ENCODE measurements around the gene SLAIN1. TPM values are rescaled to one million over a fixed set of nuclear protein-coding genes. Genes with fewer than 3 reads are reported as not detected.

SLAIN1 gene
- polyA plus RNA-seq, 3 donors: 17.8 to 22.5 (median 18.5) TPM

DNA sequence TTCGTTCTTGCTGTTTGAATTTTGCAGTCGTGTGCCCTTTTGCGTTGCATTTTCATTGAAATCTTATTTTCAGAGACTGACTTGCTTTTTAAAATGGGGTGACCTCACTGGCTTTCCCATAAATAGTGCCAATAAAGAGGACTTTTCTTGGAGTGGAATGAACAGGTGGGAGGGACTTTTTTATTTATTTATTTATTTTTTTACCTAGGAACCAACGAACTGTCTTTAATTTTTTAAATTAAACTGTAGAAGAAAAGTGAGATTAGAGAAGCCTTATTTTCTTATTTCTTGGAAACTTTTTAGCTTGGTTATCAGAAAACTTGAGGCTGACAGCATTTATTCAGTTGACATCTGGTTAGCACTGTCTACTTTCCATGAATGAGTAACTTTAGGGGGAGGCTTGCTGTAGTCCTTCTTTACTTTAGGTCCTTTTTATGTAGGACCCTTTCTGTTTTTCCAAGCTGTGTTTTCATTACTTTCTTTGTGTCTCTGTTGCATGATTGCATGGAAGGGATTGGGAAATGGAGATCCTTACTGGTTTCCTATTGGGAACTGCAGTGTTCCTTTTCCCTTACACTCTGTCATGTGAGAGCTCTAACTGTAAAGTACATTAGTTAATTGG is 1.7 kb downstream of the SLAIN1 start:
- no peak for DNase-seq (ENCODE audit: extremely low read depth in 1 of 11, low read depth in 9 of 11, low spot score in 4 of 11)

DNA sequence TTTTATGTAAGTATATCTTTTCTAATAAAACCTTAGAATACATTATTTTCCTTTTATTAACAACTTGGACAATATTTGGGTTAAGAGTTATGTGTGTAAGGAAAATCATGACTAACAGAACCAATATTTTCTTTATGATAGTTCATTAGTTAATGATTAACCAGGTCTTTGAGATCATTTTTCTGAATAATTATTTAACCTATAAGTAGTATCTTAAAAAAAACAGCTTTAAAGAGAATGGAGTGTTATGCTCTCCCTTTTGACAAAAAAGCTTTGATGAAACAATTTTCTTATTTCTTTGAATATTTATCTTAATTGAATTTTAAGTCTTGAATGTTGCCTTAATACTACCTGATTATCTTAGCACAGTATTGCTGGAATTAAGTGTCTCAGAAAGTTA is 3.8 kb downstream of the SLAIN1 start:
- no peak for DNase-seq (ENCODE audit: extremely low read depth in 1 of 11, low read depth in 9 of 11, low spot score in 4 of 11)

DNA sequence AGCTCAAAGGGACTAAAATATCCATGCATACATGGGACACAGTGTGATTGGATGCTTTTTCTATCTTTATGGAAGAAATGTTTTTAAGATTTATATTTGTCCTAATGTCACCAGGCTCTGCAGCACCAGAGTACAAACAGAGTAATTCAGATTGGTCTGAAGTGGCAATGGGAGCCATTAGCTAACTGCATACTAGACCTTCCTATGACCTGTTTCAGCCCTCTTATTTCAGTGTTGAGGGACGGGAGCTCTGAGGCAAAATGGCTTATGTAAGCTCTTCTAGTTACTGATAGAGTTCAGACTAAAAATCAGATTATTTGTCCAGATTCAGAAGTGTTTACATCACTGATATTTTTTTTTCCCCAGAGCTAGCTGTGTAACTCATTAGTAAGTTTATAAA is 4.9 kb downstream of the SLAIN1 start:
- no peak for DNase-seq (ENCODE audit: extremely low read depth in 1 of 11, low read depth in 9 of 11, low spot score in 4 of 11)

DNA sequence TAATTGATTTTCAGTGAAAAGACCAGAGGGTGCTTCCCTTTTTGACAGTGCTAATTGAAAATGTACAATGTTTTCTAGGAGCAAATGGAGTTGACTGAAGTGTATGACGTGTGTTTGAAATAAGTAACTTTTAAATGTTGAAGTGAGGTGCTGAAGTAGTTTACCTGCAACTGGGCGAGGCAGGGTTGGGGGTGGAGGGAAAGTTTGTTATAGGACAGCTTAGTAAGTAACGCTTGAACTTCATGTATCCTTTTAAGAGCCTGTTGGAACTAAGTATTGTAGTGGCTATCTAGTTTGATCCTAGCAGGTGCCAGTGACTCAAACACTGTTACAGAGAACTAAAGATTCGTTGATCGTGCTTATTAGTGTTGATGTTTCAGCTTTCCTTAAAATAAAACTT is 5.9 kb downstream of the SLAIN1 start:
- no peak for DNase-seq (ENCODE audit: extremely low read depth in 1 of 11, low read depth in 9 of 11, low spot score in 4 of 11)

DNA sequence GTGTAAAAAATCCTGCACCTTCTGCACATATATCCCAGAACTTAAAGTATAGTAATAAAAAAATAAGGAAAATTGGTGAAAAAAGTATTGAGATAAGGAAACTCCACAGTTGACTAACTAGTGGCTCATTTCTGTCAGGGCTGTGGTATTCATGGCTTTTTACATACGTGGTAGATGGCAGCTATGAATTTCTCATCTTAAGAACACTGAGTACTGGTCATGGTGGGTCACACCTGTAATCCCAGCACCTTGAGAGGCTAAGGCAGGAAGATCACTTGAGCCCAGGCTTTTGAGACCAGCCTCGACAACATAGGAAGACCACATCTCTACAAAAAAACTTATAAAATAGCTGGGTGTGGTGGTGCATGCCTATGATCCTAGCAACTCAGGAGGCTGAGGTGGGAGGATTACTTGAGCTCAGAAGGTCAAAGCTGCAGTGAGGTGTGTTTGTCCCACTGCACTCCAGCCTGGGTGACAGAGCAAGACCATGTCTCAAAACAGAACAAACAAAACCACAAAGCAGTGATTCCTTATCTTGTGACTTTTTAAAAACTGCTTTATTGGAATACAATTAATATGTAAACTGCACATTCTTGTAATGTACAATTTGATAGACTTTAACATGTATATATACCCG is 16.8 kb downstream of the SLAIN1 start:
- no peak for DNase-seq (ENCODE audit: extremely low read depth in 1 of 11, low read depth in 9 of 11, low spot score in 4 of 11)

DNA sequence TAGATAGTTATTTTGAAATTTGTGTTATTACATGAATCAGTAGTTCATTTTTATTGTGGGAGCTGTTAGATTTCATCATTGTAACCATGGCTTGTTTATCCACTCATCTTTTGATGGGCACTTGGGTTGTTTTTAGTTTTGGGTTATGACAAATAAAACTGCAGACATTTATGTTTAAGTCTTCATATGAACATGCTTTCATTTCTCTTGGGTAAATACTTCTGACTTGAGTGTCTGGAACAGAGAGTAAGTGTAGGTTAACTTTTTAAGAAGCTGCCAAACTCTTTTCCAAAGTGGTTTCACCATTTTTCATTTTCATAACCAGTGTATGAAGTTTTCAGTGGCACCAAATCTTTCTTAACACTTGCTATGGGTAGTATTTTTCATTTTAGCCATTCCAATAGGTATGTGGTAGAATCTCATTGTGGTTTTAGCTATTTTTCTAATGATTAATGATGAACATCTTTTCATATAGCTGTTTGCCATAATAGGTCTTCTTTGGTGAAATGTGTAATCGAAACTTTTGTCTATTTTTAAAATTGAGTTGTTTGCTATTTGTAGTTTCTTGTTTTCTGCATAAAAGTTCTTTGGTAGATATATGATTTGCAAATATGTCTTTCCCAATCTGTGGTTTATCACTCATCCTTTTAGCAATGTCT is 17.9 kb downstream of the SLAIN1 start:
- DNase-seq (ENCODE audit: extremely low read depth in 1 of 11, low read depth in 9 of 11, low spot score in 4 of 11): no peak

DNA sequence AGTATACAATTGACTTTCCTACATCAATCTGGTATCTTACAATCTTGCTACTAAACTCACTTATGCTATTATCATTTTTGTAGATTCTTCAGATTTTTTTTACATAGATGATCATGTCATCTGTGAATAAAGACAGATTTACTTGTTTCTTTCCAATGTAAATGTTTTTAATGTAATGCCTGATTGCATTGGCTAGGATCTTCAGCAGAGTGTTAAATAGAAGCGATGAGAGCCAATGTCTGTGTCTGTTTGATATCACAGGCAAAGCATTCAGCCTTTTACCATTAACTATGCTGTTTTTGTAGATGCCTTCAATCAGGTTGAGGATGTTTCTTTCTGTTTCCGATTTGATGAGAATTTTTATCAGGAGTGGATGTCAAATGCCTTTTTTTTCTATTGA is 19.2 kb downstream of the SLAIN1 start:
- no peak for DNase-seq (ENCODE audit: extremely low read depth in 1 of 11, low read depth in 9 of 11, low spot score in 4 of 11)

DNA sequence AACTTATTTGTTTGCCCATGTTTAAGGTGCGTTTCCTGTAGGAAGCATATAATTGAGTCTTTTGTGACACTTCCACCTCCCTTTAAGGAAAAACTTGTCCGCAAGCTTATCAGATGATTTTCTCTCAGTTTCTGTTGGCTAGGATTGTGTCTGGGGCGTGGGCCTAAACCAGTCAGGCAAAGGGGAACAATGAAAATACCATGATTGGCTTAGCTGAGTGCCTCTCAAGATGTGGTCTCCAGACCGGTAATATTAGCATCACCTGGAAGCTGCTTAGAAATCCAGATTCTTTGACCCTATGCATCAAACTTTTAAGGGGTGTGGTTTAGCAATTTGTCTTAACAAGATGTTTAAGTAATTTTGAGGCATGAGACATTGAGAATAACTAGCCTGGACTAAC is 20.0 kb downstream of the SLAIN1 start:
- DNase-seq (ENCODE audit: extremely low read depth in 1 of 11, low read depth in 9 of 11, low spot score in 4 of 11): no peak

DNA sequence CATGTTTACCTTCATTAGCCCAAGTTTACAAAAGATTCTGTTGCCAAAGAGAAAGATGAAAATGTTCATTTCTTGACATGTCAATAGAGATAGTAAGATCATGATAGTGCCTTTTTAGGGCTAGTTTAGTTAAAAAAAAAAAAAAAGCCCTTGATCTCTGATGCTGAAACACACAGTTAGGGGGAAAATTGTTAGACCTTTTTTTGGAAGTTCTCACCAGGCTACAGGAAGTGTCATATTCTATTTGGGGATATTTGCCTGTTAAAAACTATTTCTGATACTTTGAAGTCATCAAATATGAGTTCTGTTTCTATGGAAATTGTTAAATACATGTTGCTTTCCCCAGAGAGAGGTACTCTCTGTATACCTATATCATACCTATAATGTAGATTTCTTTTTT is 21.6 kb downstream of the SLAIN1 start:
- DNase-seq (ENCODE audit: extremely low read depth in 1 of 11, low read depth in 9 of 11, low spot score in 4 of 11): no peak

DNA sequence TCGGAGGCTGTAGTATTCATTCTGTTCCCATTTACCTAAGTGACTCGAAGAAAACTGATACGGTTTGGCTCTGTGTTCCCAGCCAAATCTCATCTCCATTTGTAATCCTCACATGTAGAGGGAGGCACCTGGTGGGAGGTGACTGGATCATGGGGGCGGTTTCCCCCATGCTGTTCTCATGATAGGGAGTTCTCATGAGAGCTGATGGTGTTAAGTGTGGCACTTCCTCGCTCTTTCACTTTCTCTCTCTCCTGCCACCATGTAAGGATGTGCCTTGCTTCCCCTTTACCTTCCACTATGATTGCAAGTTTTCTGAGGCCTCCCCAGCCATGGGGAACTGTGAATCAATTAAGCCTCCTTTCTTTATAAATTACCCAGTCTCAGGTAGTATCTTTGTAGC is 23.5 kb downstream of the SLAIN1 start:
- no peak for DNase-seq (ENCODE audit: extremely low read depth in 1 of 11, low read depth in 9 of 11, low spot score in 4 of 11)

DNA sequence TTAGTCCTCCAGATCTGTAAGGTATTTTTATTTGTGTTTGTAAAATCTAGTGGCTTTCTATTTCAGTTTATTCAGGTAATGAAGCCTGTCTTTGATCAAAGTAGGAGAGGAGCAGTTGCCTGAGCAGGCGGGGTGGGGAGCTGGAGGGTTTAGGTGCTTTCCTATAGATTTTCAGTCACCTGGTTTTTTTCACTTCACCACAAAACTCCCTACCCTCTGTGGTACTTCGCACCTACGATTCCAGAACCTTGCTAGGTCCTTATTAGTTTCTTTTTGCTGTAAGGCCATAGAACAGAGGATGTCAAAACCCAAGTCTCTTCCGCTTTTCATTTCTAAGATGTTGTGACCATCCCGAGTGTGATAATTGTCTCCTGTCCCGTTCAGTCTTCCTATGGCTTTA is 26.6 kb downstream of the SLAIN1 start:
- no peak for DNase-seq (ENCODE audit: extremely low read depth in 1 of 11, low read depth in 9 of 11, low spot score in 4 of 11)

DNA sequence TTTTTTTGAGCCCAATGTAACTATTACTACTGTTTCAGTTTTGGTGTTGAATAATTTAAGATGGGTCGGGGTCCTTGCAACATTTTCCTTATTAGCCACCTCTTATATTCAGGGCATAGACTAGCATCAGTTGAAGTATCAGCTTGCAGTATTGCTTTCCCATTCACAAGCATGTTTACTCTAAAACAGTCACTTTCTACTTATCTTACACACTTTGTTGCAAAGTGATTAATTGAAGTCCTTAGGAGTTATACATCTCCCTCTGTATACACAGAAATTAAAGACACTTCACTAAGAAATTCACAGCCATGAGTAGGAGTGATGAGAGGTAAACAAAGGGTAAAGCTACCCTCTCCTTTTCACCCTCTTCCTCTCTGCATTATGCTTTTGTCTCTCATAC is 27.6 kb downstream of the SLAIN1 start:
- peak in 5 of 11 donors; percentile 7 to 12 (median 9) for DNase-seq (ENCODE audit: extremely low read depth in 1 of 11, low read depth in 9 of 11, low spot score in 4 of 11)

DNA sequence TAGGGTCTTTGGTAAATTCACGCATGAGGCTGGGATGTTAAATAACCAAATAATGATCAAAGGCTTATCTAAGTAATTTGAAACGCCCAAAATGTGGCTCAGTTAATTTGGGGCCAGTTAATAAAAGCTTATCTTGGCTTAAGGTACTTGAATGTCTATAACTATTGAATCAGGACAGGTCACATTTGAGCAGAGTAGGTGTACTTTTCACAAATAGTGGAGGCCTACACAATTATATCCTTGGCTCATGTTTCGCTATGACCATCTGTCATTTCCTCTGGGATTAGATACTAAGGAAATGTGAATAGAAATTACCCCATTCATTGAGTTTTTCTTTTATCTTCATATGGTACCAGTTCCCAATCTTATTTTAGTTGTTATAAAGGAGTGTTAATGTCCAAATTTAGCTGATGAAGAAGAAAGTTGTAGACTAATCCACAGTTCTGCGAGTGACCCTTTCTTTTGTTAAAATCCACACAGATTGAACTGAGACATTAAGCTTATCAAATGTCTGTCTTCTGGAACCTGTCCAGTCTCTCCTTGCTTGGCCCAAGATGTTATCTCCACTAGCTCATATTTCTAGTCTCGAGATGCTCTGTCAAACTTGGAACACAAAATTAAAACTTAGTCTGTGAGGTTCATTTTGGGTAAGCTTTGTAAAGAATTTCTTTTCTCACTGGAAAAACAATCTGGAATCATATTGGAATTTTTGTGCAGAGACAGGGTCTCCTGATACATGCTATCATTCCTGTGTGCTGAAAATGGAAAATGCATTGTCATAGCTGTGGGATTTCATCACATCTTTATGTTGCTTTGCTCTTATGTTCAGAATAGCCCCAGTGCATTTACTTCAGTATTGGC is 31.0 kb downstream of the SLAIN1 start:
- no peak for DNase-seq (ENCODE audit: extremely low read depth in 1 of 11, low read depth in 9 of 11, low spot score in 4 of 11)

DNA sequence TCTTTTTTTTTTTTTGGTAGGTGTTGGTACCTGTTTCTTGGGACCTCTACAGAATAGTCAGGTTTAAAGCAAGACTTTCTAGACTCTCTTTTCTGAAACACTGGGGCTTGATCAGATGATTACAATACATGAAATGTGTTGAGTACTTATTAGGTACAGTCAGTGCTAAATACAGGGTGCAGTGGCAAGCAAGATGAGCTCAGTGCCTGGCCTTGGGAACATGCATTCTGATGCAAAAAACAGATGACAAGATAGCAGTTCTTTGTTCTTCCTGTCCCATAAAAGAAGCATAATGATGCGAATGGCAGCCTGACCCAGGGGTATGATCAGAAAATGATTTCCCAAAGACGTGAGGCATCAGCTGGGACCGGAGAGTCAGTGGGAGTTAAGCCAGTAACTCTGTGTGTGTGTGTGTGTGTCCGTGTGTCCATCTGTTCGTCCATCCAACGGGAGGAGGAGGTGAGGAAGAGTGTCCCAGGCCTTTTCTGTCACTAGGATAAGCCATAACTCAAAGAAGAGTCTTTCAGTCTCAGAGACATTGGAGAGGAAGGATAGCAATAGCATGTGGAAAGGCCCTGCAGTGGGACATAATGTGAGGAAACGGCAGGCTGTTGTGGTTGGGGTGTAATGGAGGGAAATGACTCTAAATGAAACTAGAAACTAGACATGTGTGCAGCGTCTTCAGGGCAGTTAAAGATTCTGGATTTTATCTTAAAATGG is 32.2 kb downstream of the SLAIN1 start:
- no peak for DNase-seq (ENCODE audit: extremely low read depth in 1 of 11, low read depth in 9 of 11, low spot score in 4 of 11)

DNA sequence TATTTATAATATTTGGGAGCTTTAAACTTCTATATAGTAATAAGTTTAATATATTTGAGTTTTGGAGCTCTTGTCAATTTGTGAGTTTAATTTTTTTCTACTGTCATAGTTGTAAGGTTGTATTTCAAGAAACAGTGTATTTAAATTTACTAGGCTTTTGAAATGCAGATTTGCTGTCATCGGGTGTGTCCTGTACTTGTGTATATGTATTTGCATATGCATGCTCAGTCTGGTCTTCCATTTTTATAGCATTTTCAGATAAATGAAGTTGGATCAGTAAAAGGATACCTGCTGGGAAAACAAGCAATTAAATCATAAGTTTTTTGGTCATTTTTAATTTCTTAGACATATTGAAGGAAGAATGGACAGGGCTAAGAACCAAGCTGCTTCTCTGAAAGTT is 33.1 kb downstream of the SLAIN1 start:
- DNase-seq (ENCODE audit: extremely low read depth in 1 of 11, low read depth in 9 of 11, low spot score in 4 of 11): no peak

DNA sequence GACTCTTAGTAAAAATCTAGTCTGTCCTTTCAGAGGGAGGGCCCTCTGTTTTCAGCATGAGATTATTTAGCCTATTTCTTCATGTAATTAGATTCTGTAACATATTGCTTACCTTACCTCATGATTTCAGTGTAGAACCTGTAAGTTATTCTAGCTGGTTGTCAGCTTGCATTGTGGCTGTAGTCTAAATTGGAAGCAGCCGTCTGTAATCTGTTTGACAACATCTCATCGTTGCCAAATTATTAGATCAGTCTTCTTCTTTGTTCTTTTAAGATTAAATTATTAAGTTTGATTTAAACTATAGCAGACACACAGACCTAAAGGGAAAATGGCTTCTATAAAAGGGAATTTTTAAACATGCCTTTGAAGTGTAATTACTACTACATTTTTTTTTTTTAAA is 34.8 kb downstream of the SLAIN1 start:
- no peak for DNase-seq (ENCODE audit: extremely low read depth in 1 of 11, low read depth in 9 of 11, low spot score in 4 of 11)

DNA sequence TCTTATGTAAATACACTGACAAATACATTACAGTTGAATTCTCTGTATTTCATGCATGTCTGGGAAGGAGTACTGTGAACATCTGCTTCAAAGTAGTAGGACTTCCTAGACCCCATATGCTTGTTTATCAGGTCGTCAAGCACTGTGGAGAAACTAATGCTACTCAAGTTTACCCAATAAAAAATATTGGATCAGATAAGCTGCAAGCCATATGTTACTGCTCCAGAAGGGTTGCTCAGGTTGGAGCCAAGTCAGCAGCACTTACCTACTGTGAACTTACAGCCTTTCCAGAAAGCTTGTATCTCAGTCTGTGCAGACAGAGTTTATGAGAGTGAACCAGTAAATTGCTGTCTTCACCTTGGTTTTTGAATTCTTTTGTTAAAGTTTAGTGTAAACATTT is 36.2 kb downstream of the SLAIN1 start:
- DNase-seq (ENCODE audit: extremely low read depth in 1 of 11, low read depth in 9 of 11, low spot score in 4 of 11): no peak

DNA sequence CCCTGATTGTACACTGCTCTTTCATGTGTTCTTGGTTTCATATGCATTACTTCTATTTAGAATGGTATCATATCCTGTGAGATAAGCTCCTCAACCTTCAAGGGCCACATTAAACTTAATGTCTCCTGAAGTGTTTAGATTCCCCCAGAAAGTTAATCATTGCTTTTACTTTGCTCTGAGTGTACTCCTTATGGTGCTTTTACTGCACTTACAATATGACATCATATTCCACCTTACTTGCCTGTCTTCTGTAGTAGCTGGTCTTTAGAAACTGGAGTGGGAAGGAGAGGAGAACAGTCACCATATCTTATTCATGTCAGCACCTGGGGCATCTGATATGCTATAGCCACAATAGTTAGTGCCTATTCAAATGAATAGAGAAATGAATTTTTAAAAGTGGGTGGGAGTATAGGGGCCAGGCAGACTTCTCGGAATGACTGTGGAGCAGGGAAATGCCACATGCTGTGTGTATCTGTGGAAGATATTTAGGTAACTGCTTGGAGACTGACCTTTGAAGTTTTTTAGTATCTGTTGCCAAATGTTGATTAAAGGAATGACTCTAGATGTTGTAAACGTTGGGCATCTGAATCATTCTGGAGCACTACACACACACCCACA is 40.2 kb downstream of the SLAIN1 start:
- DNase-seq (ENCODE audit: extremely low read depth in 1 of 11, low read depth in 9 of 11, low spot score in 4 of 11): no peak

All from renal cortex interstitium (tissue), 11 donors.